GM19324 (cell line): ENCODE results near the gene COX18.
A peak's percentile ranks its signal among the peaks of the same experiment; 100 is the strongest.

ENCODE experiments used
- ATAC-seq: cut with Tn5 transposase; IDR thresholded peaks from one replicate; pipeline ENCODE4 v1.9.1; 2021; ENCODE audit warnings: mild to moderate bottlenecking, moderate library complexity; ENCODE audit not compliant: unreplicated experiment, low FRiP score

Gene COX18

GRCh38 chr4:73069338-73070073 is at the start of gene COX18:
COX18 (minus strand) TSS chr4:73069716; CDS start chr4:73069649, 67 bp downstream.
- peak; percentile 91 for ATAC-seq

- ATAC-seq = no peak
These were observed 40.0 kb upstream of the COX18 start for GRCh38 chr4:73109493-73109892.

- ATAC-seq = no peak
These were observed 35.2 kb upstream of the COX18 start for GRCh38 chr4:73104695-73105094.

- no peak for ATAC-seq
These were observed 34.4 kb upstream of the COX18 start for GRCh38 chr4:73103799-73104503.

- no peak for ATAC-seq
These were observed 29.6 kb upstream of the COX18 start for GRCh38 chr4:73099143-73099542.

- no peak for ATAC-seq
These were observed 29.2 kb upstream of the COX18 start for GRCh38 chr4:73098713-73099112.

GRCh38 chr4:73098016-73098415 is 28.5 kb upstream of the COX18 start:
- no peak for ATAC-seq

GRCh38 chr4:73092868-73093267 is 23.4 kb upstream of the COX18 start:
- ATAC-seq = no peak

GRCh38 chr4:73090738-73091137 is 21.2 kb upstream of the COX18 start:
- ATAC-seq = no peak

- ATAC-seq = no peak
These were observed 18.4 kb upstream of the COX18 start for GRCh38 chr4:73087871-73088270.

- no peak for ATAC-seq
These were observed 16.8 kb upstream of the COX18 start for GRCh38 chr4:73086095-73086868.

GRCh38 chr4:73080789-73081188 is 11.3 kb upstream of the COX18 start:
- no peak for ATAC-seq

- ATAC-seq = no peak
These were observed 6.3 kb upstream of the COX18 start for GRCh38 chr4:73075832-73076231.

GRCh38 chr4:73070074-73070390 is 516 bp upstream of the COX18 start:
- no peak for ATAC-seq

GRCh38 chr4:73068491-73069337 is 802 bp downstream of the COX18 start:
- peak; percentile 1 for ATAC-seq

- no peak for ATAC-seq
These were observed 1.5 kb downstream of the COX18 start for GRCh38 chr4:73067971-73068394.

- ATAC-seq = no peak
These were observed 2.6 kb downstream of the COX18 start for GRCh38 chr4:73066928-73067327.

- ATAC-seq = no peak
These were observed 3.1 kb downstream of the COX18 start for GRCh38 chr4:73066445-73066844.

- no peak for ATAC-seq
These were observed 5.0 kb downstream of the COX18 start for GRCh38 chr4:73064536-73064935.

GRCh38 chr4:73055241-73055897 is 14.1 kb downstream of the COX18 start:
- peak; percentile 93 for ATAC-seq
